NCI-H510A treated with DMSO at 0.1 percent for 48 hours (cell line): Measurements from ENCODE around the gene CHD2.

ENCODE experiments used
- DNase-seq: peaks from one replicate; lab custom pipeline; 2025; lab: John Stamatoyannopoulos, UW

The CHD2 gene

GRCh38 chr15:92962914-92963313 is 62.8 kb downstream of the CHD2 start:
- no peak for DNase-seq

GRCh38 chr15:92963794-92964193 is 63.7 kb downstream of the CHD2 start:
- DNase-seq = no peak

DNA sequence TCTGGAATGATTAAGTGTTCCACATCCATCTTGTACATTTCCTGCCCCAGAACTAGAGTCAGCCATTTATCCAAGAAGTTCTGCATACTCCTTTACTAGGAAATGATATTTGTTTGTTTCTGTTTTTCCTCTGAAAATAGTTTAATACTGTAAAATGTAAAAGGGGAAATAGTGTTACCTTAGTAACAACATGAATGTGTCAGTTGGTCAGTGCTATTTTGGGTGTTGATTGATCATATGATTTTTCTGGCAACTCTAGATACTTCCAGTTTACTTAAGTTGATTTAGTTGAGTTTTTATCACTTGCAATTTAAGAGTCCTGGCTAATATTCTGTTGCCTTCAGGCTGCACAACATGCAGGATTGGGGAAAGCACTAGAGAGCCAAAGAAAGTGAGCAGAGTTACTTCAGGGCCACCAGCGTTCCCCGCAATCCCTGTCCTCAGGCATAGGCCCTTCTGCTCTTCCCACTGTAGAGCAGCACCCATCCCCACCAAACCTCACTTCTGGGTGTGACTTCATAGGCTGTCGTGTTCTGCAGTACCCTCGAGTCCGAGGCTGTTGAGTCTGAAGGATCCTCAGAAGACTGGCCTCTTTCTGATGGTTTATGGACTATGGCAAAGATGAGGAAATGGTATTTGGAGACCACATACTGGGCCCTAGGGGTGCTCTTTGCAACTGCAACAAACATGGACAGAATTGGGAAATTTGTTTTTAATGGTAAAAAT is 69.0 kb downstream of the CHD2 start:
- DNase-seq = no peak

DNA sequence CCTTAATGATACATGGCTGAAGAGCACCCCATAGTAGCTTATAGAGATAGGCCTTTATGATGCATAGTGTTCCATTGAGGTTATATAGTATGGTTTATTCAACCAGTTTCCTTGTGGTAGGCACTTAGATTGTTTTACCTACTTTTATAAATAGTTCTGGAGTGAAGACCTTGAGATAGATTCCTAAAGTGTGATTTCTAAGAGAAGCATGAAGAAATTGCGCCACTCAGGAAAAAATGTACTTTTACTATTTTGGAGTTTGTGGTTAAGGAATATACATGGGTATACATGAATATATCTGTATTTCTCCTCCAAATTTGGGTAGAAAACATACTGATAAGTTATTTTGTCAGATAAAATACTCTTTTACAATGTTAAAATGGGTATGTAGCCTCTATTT is 70.5 kb downstream of the CHD2 start:
- no peak for DNase-seq

GRCh38 chr15:92971081-92971480 is 71.0 kb downstream of the CHD2 start:
- no peak for DNase-seq

DNA sequence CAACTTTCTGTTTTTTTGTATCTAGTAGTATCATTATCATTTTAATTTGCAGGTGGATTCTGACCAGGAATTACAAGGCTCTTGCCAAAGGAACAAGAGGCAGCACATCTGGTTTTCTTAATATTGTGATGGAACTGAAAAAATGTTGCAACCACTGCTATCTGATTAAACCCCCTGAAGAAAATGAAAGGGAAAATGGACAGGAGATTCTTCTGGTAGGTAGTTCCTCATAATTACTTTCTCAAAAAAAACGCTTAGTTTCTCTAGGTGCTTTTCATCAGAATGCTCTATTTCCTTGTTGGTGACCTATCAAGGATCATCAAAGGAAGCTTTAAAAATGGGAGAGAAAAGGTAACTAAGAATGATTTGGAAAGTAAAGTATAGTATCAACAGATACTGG is 71.6 kb downstream of the CHD2 start:
- DNase-seq = no peak

DNA sequence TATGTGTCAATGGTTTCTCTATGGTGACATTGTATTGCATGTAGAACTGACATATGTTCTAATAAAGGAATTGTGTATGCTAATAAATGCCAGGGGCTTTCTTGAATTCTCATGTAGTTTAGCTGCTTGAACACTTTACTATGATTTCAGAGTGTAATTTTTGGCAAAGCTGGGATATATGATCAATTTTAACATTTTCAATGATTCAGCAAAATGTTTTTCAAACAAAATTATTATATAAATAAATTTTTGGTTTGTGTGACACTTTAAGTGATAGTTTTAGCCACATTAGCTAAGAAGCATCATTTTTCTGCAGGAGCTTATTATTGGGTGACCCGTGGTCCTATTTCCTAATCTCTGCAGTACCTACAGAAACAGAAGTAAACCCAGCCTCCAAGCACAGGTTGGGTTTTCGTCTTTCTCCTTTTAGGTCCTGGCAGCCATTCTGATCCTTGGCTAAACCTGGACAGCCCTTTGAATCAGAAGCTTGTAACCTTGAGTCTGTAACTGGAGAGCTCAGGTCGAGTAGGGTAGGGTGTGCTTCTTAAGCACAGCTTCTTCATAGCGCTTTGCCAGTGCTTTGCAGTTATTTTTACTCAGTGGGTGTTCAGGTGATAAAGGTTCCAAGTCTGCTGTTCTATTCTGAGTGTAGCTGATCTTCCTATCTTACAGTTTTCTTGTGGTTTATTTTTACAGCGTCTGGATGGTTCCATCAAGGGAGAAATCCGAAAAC is 74.2 kb downstream of the CHD2 start:
- no peak for DNase-seq

GRCh38 chr15:92979011-92979701 is 79.0 kb downstream of the CHD2 start:
- no peak for DNase-seq

DNA sequence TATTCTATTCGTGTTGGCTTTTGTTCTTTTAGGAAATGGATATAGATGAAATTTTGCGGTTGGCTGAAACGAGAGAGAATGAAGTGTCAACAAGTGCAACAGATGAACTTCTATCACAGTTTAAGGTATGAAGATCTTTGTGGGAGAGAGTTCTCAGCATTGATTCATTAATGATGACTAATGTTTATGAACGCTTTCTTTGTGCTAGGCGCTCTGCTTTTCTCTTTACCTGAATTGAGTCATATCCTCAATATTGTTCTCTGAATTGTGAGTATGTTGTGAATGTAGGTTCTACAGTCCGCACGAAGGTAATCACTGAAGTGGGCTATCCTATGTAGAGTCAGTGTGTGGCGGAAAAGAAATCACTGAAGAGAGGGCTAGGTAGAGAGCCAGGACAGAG is 81.2 kb downstream of the CHD2 start:
- no peak for DNase-seq

- no peak for DNase-seq
Observed at GRCh38 chr15:92984161-92984560, 84.0 kb downstream of the CHD2 start.

GRCh38 chr15:92989470-92989869 is 89.3 kb downstream of the CHD2 start:
- no peak for DNase-seq

- no peak for DNase-seq
Observed at GRCh38 chr15:92990031-92990430, 89.9 kb downstream of the CHD2 start.

- DNase-seq = no peak
Observed at GRCh38 chr15:92992720-92993119, 92.6 kb downstream of the CHD2 start.

DNA sequence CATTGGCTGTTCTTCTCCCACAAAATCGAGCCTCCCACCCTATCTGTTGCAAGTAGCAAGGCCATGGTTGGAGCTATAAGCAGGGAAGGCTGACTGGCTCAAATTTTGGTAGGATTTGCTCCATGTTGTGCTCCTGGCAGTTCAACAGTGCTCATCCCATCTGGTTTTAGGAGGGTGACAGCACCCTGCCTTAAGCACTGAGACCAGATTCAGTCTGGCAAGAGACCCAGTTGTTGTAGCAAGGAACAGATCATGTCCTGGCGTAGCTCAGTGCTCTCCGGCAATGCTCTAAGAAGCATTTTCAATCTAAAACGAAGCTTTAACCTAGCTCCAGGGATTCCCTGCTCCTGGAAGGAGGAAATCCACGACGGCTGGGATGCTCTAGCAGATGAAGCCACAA is 97.7 kb downstream of the CHD2 start:
- DNase-seq = no peak

DNA sequence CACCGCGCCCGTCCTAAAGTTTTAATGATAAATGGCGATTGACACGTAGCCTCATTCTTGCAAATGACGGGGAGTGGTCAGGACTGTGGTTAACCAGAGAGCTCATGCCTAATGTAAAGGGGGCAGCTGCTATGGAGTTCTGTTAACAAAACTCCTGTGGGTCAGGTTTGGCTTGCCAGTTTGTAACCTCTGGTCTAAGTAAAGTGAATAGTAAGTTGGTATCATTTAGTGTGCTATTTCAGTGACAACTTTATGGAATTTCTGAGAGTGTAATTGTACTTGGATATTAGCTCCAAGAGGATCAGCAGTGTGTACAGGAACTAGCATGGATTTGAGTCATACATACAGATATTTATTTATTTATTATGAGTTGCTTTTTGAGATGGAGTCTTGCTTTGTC is 101.0 kb downstream of the CHD2 start:
- DNase-seq = no peak

GRCh38 chr15:93001881-93002280 is 101.8 kb downstream of the CHD2 start:
- no peak for DNase-seq

GRCh38 chr15:93005133-93005532 is 105.0 kb downstream of the CHD2 start:
- DNase-seq = no peak

GRCh38 chr15:93007994-93008393 is 107.9 kb downstream of the CHD2 start:
- DNase-seq = no peak

GRCh38 chr15:93012786-93013185 is 112.7 kb downstream of the CHD2 start:
- no peak for DNase-seq

DNA sequence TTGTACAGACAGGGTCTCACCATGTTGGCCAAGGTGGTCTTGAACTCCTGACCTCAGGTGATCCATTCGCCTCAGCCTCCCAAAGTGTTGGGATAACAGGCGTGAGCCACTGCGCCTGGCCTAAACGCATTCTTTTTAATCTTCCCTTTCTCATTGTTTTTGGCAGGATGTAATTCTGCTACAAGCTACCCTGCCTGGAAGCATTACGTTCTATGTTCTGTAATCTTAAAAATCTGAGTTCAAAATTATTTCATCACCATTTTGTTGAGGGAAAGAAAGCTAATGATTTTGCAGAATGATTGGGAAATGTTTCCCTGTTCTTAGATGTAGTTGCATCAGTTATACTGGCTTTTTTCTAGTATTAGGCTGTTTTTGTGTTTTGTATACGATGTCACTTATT is 117.4 kb downstream of the CHD2 start:
- no peak for DNase-seq

DNA sequence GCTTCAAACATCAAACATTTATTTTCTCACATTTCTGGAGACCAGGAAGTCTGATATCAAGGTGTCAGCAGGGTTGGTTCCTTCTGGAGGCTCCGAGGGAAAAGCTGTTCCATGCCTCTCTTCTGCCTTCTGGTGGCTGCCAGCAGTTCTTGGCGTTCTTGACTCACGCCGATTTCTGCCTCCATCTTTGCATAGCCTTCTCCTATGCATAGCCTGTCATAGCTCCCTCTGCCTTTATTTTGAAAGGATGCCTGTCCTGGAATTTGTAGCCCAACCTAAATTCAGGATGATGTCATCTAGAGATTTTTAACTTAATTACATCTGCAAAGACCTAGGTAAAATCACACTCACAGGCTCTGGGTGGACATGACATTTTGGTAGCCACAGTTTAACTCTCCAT is 118.5 kb downstream of the CHD2 start:
- no peak for DNase-seq

- no peak for DNase-seq
Observed at GRCh38 chr15:93019090-93019489, 119.0 kb downstream of the CHD2 start.

DNA sequence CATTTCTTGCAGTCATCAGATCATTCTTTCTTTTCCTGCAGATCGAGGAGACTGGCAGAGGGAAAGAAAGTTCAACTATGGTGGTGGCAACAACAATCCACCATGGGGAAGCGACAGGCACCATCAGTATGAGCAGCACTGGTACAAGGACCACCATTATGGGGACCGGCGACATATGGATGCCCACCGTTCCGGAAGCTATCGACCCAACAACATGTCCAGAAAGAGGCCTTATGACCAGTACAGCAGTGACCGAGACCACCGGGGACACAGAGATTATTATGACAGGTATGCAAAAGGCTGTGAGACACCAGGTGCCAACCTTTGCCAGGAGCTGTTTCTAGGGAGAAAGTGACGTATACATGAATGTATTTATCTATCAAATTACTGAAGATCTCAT is 119.8 kb downstream of the CHD2 start:
- DNase-seq = no peak
